ENCODE data around the gene B3GAT1.

The B3GAT1 gene

DNA sequence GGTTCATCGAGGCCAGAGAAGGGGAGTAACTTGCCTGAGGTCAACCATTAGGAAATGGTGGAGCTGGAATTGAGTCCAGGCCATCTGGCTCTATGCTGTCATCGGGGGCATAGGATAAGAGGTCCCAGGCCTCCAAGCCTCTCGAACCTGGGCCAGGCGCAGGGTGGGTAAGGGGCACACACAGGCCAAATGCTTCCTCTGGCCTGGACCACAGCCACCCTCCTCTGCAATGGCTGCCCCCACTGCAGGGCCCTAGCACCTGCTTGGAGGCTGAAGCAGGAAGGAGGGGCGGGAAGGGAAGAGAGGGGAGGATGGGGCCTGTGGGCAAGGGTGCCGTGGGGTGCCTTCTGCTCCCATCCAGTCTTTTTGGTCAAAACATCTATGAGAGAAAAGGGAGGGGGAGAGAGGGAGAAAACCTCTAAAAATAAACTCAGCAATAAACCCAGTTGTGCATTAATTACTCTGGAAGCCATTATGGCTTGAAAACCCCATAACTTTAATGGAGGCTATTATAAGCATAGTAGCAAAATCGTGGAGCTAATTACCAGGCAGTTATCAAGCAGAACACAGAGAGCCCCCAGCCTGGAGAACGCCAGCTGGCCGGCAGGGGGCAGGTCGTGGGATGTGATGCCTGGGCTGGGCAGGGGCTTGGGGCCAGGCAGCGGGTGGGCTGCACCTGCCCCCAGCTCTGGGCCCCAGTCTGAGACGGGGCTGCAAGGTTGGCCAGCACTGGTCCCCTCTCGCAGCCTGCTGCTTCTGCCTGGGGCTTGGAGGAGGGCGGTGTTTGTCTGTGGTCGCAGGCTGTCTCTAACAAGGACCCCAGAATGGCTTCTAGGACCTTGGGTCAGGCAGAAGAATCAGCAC lies 21.1 kb downstream of the B3GAT1 start:
- no peak for DNase-seq

DNA sequence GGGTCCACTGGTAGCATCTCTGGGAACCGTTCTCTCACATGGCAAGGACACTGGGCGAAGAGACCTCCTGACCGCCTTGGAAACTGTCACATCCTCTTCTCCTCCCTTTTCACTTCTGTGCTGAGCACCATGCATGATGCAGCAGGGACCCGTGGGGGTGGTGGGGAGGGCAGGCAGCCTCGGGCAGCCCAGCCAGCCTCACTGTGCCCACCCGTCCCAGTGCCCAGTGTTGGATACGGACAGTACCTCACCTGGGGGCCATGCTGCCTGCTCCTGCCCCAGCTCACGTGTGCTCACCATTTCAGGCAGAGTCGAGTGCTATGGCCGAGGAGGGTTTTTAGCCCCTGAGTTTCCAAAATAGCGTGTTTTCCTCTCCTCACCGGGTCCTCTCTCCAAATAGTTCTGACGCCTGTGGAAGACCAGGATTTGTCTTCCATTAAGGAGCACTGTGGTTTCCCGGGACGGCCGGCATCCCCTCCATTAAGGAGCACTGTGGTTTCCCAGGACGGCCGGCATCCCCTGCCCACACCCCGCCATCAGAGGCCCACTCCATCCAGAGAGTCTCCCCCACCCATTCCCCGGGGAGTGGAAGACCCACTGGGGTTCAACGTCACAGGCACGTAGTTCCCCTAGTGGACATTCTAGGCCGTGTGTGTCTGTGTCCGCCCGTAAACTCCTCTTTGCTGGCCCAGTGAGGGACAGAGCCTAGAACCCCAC lies 22.4 kb downstream of the B3GAT1 start:
- DNase-seq = no peak

DNA sequence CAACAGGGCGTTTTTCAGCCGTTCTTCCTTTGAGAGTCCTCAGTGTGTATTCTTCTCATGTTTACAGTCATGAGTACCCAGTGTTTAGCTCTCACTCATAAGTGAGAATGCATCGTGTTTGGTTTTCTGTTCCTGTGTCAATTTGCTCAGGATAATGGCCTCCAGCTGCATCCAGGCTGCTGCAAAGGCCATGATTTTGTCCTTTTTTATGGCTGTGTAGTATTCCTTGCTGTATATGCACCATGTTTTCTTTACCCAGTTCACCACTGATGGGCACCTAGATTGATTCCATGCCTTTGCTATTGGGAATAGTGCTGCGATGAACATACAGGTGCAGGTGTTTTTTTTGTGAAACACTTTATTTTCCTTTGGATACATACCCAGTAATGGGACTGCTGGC lies 23.5 kb downstream of the B3GAT1 start:
- no peak for DNase-seq

DNA sequence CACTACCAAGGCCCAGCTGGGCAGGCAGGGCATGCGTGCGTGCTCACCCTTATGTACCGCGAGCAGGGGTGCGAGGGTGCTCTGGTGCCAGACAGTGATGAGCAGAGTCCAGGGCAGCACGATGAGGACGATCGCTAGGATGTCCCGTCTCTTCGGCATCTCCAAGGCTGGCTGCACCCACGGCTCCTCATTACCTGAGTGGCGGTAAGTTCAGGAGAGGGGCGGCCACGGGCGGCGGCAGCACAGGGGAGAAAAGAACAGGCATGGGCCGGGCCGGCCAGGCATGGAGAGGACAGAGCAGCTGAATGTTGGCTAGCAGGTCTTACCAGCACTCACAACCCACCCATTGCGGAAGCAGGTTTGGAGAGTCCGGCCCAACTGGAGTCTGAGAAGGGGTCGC lies 24.5 kb downstream of the B3GAT1 start:
- no peak for DNase-seq

DNA sequence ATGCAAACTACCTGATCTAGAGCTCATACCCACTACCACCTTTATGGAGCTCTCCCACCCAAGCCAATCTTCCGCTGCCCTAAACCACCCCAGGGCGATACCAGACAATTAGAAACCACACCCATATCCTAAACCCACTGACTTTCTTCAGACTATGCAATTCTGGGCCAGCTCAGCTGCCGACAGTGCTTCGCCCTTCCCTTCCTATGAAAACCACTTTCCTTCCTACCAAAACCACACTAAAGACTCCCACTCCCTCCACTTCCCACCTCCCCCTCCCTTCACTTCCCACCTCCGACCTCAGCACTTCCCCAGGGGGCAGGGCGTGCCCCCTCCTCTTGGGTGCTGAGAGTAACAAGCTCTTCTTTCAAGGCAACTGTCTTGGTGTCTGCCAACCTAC lies 25.1 kb downstream of the B3GAT1 start:
- no peak for DNase-seq

DNA sequence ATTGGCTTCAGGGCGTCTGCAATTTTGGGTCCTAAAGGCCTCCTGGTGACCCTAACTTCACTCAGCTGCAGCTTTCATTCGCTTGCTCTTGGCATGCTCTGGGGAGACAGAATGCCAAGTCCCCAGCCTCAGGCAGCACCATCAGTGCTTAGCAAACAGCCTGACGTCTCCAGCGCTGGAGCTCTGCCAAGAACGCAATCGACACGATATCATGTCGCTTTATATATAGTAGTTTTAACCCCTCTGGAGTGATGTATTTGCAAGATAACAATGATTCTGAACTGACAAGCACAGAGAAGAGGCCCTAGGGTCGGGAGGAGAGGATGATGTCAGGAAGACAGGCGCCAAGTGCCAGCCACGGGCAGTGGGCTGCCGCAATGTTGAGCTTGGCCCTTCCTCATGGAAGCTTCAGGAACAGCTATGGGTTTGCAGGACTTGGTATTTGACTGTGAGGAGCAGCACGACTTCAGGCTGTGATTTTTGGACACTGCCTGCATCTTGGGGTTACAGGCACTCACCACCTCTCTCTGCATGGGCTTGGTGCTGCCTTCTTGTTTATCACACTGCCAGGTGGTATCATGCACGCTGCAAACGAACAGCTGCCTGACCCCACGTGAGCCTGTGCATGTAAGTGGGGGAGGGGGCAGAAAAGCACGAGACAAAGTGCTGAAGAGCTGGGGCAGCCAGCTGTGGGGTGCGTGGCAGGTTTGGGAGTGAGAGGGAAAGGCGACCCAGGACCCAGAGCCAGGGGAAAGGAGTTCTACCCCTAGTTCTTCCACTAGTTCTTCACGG lies 26.1 kb downstream of the B3GAT1 start:
- no peak for DNase-seq

DNA sequence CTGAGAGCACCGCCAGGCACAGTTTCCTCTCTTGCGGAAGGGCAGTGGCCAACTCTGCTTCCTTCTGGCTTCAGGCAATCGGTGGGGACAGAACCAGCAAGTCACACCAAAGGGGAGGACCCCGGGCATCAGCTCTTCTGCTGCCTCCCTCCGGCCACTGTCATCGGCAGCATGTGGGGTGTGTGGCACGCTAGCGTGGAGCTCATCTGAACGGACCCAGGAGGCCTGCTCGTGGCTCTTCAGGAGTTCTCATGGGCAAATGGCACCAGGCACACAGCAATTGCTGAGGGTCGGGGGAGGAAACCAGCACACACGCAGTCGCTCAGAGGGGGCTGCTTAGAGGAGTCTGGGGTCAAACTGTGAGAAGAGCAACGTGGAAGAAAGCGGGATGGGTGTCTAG lies 26.9 kb downstream of the B3GAT1 start:
- DNase-seq = no peak

DNA sequence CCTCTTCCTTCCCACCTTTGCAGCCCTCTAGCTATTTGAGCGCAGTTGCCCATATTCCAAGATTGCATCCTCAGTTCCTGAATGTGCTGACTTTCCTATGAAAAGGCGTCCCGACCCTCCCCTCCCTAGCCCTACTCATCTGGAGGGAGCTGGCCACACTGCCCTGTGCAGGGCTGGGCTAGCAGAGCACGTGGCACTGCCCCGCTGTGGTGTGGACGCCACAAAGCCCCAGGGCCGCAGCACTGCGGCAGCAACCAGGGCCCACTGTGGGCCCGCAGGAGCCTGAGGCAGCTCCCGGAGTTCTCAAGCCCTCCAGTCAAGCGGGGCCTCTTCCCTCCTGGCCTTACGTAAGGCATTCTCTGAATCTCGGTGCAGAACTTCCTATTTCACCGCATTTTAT lies 27.6 kb downstream of the B3GAT1 start:
- no peak for DNase-seq

DNA sequence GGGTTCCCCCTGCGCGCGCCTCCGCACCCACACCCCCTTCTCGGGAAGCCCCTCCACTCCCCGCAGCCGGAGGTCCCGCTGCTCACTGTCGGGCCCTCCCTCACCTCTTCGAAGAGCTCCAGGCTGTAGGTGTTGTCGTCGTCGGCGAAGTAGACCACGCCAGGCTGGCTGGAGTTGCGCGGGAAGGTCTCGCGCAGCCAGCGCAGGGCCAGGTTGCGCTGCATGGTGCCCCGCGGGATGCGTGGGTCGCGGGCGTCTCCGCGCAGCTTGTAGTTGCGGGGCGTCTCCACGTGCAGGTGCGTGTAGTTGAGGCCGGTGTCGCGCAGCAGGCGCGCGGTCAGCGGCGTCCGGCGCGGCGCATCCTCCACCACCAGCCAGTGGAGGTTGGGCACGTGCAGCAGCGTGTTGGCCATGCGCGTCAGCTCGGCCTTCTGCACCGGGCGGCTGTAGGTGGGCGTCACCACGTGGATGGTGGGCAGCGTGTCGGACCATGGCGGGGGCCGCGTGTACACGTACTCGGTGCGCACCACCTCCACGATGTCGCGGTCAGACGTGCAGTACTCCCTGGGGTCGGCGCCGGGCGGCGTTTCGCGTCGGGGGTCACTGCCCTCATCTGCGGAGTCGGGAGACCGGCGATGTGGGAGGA lies 28.3 kb downstream of the B3GAT1 start:
- DNase-seq = no peak

DNA sequence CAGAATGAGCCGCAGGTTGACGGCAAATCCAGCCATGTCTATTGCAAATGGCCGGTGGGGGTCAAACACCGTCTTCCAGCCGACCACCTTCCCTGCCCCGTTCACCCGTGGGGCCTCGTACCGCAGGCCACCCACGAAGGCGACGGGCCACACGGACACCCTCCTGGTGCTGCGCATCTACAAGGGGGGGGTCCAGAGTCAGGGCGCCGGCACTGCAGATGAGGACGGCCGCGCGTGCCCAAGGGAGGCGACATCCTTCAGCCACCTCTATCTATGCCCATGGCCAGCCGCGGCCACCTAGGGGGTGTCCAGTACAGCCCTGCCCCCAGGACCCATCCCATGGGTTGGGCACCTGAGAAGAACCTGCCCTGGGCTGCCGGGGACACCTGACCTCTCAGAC lies 29.2 kb downstream of the B3GAT1 start:
- DNase-seq = no peak

DNA sequence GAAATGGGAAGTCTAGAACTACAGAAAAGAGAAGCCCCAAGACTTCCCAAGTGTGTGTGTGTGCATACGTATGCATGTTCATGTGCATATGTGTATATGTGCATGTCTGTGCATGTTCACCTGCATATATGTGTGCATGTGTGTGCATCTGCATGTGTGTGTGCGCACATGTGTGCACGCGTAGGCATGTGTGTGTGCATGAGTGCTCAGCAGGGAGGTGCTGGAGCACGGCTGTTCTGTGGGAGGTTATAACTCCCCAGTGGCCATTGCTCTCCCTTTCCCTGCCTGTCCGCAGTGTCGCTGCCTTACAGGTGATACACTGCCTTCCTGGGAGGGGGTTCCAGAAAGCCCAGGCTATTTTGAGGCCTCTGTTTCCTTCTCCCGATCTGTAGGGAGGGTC lies 29.8 kb downstream of the B3GAT1 start:
- DNase-seq = no peak

DNA sequence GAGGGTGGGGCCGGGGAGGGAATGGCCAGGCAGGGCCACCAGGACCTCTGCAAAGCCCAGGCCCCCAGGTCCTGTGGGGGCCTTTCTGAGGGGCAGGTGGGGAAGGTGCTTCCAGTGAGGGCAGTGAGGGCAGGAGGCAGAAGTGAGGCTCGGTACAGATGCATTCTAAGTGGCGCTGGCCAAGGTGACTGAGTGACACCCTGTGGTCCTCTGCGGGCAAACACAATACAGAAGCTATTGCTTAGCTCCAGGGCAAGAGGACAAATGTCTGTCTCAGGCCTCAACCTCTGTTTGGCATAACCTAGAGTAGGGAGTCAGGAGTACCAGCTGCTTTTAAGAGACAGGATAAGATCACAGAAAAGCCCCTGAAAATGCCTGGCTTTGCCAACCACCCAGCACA lies 31.3 kb downstream of the B3GAT1 start:
- no peak for DNase-seq

DNA sequence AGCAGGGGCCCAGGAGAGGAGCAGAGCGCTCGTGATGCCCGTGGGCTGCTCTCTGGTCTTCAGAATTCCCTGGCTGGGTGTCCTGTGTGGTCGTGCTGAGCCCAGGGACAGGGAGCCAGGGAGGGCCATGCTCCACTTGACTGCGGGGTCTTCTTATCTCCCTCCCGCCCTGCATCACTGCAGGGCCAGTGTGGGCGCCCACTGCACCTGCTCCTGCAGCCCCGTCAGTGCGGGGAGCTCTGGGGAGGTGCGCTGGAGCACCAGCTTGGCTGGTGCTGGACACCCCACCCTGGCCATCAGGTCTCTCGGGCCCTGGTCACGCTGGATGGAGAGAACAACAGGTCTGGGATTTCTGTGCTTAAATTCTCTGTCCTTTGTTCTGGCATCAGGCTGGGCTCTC lies 31.8 kb downstream of the B3GAT1 start:
- no peak for DNase-seq

DNA sequence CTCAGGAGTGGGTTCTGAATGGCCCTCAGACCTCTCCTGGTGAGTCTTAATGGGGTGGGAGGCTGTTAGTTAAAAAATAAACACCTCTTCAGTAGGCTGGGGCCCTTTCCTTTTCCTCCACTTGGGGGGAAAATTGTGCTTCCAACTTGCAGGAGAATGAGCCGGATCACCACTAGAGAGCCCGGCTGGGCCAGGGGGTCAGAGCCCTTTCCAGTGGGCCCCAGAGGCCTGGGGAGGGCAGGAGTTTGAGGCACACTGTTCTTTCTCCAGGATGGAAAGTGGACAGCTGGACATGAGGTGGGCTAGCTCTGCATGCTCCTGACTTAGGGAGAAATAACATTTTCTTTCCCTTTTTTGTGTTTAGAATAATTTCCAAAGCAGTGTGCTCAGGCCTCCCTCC lies 32.8 kb downstream of the B3GAT1 start:
- no peak for DNase-seq

DNA sequence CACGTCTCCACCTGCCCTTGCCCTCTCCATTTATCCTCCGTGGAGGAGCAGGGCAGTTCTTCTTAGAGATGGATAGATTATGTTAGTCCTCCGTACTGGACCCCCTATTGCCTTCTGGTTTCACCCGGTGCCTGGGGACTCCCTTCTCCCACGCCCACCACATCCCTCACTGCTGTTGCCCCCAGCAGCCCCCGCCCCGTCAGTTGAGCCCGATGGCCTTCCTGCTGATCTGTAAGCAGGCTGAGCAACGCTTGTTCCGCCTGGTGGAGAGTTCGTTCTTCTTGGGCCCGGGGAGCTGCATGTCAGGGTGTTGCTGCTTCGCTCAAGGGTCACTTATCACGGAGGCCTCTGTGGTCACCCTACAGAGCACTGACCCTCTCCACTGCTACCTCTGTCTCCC lies 34.2 kb downstream of the B3GAT1 start:
- no peak for DNase-seq

DNA sequence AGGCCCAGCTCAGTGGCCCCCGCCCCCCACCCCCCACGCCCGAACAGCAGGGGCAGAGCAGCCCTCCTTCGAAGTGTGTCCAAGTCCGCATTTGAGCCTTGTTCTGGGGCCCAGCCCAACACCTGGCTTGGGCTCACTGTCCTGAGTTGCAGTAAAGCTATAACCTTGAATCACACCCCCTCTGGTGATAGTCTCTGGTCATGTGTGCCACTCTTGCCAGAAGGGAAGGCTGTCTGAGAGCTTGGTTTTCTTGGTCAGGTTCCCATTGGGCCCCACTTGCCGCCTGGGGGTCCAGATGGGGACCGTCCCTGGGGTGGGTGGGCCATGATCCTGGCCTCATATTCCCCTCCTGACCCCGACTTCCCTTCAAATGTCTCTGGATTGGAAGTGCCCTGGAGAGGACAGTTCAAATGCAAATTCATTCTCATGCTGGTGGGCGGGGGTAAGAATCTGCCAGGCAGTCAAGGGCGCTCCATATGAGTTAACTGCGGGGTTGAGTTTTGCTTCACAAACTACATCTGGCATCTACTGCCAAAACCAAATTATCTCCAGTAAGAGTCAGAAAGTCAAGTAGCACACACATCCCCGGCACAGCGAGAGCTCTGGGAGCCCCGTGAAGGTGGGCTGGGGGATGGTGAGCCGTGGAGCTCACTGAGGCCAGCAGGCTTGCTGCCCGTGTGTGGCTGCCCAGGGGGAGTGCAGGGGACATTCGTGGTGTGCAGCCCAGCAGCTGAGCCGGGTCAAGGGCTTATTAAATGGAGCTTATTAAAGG lies 35.7 kb downstream of the B3GAT1 start:
- no peak for DNase-seq

DNA sequence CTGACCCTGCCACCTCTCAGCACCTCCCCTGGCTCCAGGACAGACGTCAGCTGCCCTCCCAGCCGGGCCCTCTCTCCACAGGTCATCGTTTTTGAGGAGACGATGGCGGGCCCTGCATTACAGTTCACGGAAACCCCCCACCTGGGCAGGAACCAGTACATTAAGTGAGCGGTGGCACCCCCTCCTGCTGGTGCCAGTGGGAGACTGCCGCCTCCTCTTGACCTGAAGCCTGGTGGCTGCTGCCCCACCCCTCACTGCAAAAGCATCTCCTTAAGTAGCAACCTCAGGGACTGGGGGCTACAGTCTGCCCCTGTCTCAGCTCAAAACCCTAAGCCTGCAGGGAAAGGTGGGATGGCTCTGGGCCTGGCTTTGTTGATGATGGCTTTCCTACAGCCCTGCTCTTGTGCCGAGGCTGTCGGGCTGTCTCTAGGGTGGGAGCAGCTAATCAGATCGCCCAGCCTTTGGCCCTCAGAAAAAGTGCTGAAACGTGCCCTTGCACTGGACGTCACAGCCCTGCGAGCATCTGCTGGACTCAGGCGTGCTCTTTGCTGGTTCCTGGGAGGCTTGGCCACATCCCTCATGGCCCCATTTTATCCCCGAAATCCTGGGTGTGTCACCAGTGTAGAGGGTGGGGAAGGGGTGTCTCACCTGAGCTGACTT lies 37.0 kb downstream of the B3GAT1 start:
- DNase-seq = no peak

DNA sequence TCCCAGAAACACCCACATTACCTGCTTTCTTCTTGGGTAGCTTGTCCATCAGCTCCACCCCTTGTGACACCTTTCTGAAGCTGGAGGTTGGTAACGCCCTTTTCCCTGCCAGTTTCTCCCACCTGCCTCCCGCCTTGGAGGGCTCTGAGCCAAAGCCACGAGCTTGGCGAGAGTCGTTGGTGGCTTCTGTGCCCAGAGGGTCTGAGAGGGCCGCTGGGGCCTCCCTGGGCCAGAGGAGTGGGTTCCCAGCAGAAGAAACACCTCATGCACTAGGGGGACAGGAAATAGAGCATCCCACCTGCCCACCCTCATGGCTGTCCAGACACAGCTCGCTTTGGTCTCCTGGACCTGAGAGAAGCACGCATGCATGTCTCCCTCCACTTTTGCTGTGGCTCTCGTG lies 37.9 kb downstream of the B3GAT1 start:
- DNase-seq = no peak

DNA sequence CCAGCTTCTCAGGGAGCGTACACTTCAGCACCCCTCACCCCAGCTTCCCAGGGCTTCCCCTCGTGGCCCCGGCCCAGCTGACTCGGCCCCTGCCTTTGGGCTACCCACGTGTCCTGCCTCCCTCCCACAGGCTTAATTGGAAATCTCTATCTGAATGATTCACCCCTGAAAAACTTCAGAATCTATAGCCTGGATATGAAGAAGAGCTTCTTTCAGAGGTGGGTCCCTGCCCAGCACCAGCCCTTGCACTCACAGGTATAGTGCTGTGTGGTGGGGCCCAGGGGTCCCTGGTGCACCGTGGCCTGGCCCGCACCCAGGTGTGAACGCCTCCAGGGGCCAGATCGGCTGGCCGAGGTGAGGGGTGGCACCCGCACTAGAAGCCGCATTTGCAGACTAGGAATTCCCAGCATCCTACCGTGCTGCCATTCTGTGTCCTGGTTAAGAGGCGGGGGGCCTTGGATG lies 38.4 kb downstream of the B3GAT1 start:
- DNase-seq = no peak

DNA sequence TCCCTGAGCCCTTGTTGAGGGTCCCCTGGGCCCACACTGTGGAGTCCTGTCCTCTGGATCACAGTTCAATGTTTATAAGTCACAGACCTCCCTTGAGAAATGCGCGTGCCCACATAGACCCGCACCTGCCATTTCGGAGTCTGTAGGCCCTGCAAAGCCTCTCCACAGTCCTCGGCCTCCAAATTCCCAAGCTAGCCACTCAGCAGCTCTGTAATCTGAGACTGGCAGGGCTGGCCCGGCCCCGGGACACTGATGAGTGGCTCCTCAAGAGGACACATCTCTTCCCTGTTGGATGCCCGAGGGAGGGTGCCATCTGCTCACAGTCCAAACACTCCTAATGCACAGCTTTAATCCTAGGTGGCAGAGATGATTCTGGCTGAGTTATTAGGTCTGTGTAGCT lies 39.1 kb downstream of the B3GAT1 start:
- DNase-seq = no peak

DNA sequence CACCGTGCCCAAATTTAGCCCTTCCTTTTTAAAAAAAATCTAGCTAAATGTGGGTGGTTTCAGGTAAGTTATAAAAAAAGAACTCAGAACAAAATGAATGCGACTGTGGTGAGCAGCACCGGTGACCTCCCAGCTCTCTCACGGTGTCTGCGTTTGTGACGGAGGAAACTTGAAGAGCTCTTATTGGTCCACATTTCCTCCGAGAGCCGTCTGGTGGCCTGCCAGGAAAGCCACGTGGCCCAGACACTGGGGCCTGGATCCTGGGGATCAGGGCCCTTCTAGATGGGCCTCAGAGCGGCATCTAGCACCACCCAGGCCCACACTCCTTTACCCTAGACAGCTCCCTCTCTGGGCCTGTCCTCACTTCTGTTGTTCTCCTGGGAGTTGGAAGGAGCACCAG lies 39.5 kb downstream of the B3GAT1 start:
- no peak for DNase-seq

Measured in activated CD4-positive, alpha-beta T cell treated with anti-CD3 and anti-CD28 coated beads for 48 hours (primary cell).